H1 (cell line): Measurements from ENCODE around the gene C6orf120. TPM values are rescaled to one million over a fixed set of nuclear protein-coding genes. Genes with fewer than 3 reads are reported as not detected.

Source experiments
- ATF2 ChIP-seq: IDR thresholded peaks from 2 replicates; pipeline ENCODE4 v1.6.1; 2012; ENCODE audit warnings: low read length, inconsistent platforms
- CHD2 ChIP-seq: IDR thresholded peaks from 2 replicates; pipeline ENCODE4 v1.6.1; 2012; ENCODE audit warnings: low read length, improper control_type of control experiment
- MAX ChIP-seq: IDR thresholded peaks from 2 replicates; pipeline ENCODE4 v1.6.1; 2012; ENCODE audit warnings: inconsistent platforms
- NRF1 ChIP-seq: IDR thresholded peaks from 2 replicates; pipeline ENCODE4 v1.6.1; 2011; ENCODE audit warnings: mild to moderate bottlenecking, low read depth, low read length, improper control_type of control experiment
- RBBP5 ChIP-seq: IDR thresholded peaks from 2 replicates; pipeline ENCODE4 v1.7.1; 2012; ENCODE audit warnings: low read depth, mild to moderate bottlenecking, inconsistent platforms, low read length, moderate library complexity, borderline replicate concordance
- RXRA ChIP-seq: IDR thresholded peaks from 2 replicates; pipeline ENCODE4 v1.6.1; 2011; ENCODE audit warnings: low read depth, mild to moderate bottlenecking, low read length, moderate library complexity; ENCODE audit not compliant: insufficient read depth
- SP2 ChIP-seq: IDR thresholded peaks from 2 replicates; pipeline ENCODE4 v1.6.1; 2012; ENCODE audit warnings: mild to moderate bottlenecking, low read length, inconsistent platforms
- TAF7 ChIP-seq: optimal IDR thresholded peaks from 2 replicates; pipeline ENCODE3; 2011; ENCODE audit warnings: low read depth, mild to moderate bottlenecking, inconsistent platforms, low read length, moderate library complexity, borderline replicate concordance
- TBP ChIP-seq: IDR thresholded peaks from 2 replicates; pipeline ENCODE4 v1.6.1; 2011; ENCODE audit warnings: low read depth, low read length, improper control_type of control experiment
- polyA plus RNA-seq, 7 experiments: library from polyadenylated mRNA; depleted of rRNA in 3 of 7; stranded (reverse) in 5 of 7; unstranded in 2 of 7; fragments of >200 nt in 5 of 7; fragments of 200-250 nt in 2 of 7; gene quantifications; 1 replicate in 5 of 7; 2 replicates in 1 of 7; 4 replicates in 1 of 7; pipeline versions ENCODE4 v1.2.1 to v1.2.3, GENCODE V29; 2011 to 2013; ENCODE audit warnings: missing spikeins in 2 of 7, mixed read lengths in 2 of 7
- total RNA-seq: library from RNA; stranded (reverse); fragmentation: NEBNext Ultra II Directional; extraction: Animal tissue kit (Norgen Biotek cat#: 25700); gene quantifications from 2 replicates; pipeline ENCODE4 v1.2.1, GENCODE V29; 2021

Gene C6orf120
- total and polyA plus RNA-seq, 2 of the 8 experiments (the other 6 are each of a cell fraction or from before 2014, with no cell fraction given) = 16.2 to 30.6 TPM

DNA sequence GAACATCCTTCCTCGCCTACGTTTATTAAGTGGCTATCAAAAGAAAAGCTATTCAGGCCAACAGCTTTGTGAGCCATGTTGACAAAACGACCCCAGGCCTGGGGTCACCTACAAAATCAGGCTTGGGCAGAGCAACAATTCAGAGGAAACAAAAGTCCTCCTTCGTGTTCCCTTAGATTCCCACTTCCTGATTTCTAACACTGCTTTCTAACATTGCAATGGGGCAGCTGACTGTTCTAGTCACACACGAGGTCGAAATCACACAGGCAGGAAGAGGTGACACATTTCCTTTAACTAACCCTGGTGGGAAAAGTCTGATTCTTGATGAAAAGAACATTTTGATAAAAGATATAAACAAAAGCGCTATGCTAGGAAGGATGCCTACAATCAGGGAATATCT, 32.0 kb upstream of the C6orf120 start (continued):
- TF ChIP-seq ATF2 = no peak
- no peak for TF ChIP-seq NRF1
- no peak for TF ChIP-seq MAX
- no peak for TF ChIP-seq CHD2
- no peak for TF ChIP-seq TBP
- TF ChIP-seq TAF7 = no peak
- TF ChIP-seq SP2 = no peak
- no peak for TF ChIP-seq RBBP5
- no peak for TF ChIP-seq RXRA
